Calu3 (cell line): ENCODE results near the gene FGGY. TPM values are rescaled to one million over a fixed set of nuclear protein-coding genes. Genes with fewer than 3 reads are reported as not detected.

ENCODE experiments used
- BruUV-seq: library from RNA; stranded (reverse); fragments of 400-500 nt; replicated peaks from 2 replicates; lab custom pipeline; 2021; lab: Mats Ljungman, UMichigan
- CTCF ChIA-PET: fragments of 300-600 bp; sonication (Branson Sonifier 250); formaldehyde crosslinking; loops from one replicate; lab custom pipeline; 2022; ENCODE audit warnings: antibody characterized with exemption; lab: Charles Lee
- DNase-seq: peaks from one replicate; pipeline ENCODE4 v3.0.0; 2022
- H3K27ac Mint-ChIP-seq: one replicate; pipeline ENCODE4 v1.8.0; 2022; ENCODE audit warnings: mixed read lengths; ENCODE audit not compliant: unreplicated experiment
- H3K27me3 Mint-ChIP-seq: one replicate; pipeline ENCODE4 v1.8.0; 2022; ENCODE audit warnings: mixed read lengths; ENCODE audit not compliant: unreplicated experiment
- H3K36me3 Mint-ChIP-seq: one replicate; pipeline ENCODE4 v1.8.0; 2022; ENCODE audit warnings: mild to moderate bottlenecking, moderate library complexity, mixed read lengths; ENCODE audit not compliant: insufficient read depth, unreplicated experiment
- H3K4me1 Mint-ChIP-seq: one replicate; pipeline ENCODE4 v1.8.0; 2022; ENCODE audit warnings: mild to moderate bottlenecking, low read depth, mixed read lengths; ENCODE audit not compliant: unreplicated experiment
- H3K4me3 Mint-ChIP-seq: one replicate; pipeline ENCODE4 v1.8.0; 2022; ENCODE audit warnings: mild to moderate bottlenecking, low read depth, moderate library complexity, mixed read lengths; ENCODE audit not compliant: unreplicated experiment
- H3K9me3 Mint-ChIP-seq: one replicate; pipeline ENCODE4 v1.8.0; 2022; ENCODE audit warnings: low read depth, mixed read lengths; ENCODE audit not compliant: unreplicated experiment
- CTCF ChIP-seq: fragments of 200-600 bp; IDR thresholded peaks from one replicate; pipeline ENCODE4 v1.8.0; 2022; ENCODE audit warnings: antibody characterized with exemption; ENCODE audit not compliant: unreplicated experiment
- intact Hi-C: fragments of 100-400 bp; cut with micrococcal nuclease; formaldehyde crosslinking; loops from one replicate; pipeline ENCODE4 v1.10.0; 2022; ENCODE audit not compliant: unreplicated experiment
- microRNA-seq: library from miRNA; unstranded; fragments of <30 nt; microRNA quantifications from one replicate; pipeline ENCODE4 v1.2.0, GENCODE V29; 2022
- total RNA-seq: library from RNA; stranded (reverse); gene quantifications from 2 replicates; pipeline ENCODE4 v1.2.3, GENCODE V29; 2022

FGGY gene
- total RNA-seq, 1 experiment from 2014 or later = 11.1 TPM

GRCh38 chr1:59798600-59798999 lies 501.7 kb downstream of the FGGY start:
- H3K4me3 Mint-ChIP-seq = no peak overlapping the region
- no peaks in the 10 kb centered on the region for H3K36me3 Mint-ChIP-seq
- intact Hi-C loops = no loop called here
- no TSS peak for BruUV-seq
- CTCF ChIA-PET = no interaction called here
- no peak for DNase-seq
- H3K27ac Mint-ChIP-seq = no peak overlapping the region
- H3K27me3 Mint-ChIP-seq = no peaks in the 10 kb centered on the region
- no peaks in the 10 kb centered on the region for H3K9me3 Mint-ChIP-seq
- no peak for TF ChIP-seq CTCF
- H3K4me1 Mint-ChIP-seq = no peaks in the 10 kb centered on the region

GRCh38 chr1:59803458-59804038 lies 506.7 kb downstream of the FGGY start:
- CTCF ChIA-PET = no interaction called here
- no peak for TF ChIP-seq CTCF
- Mint-ChIP-seq H3K9me3 (no peaks in the 10 kb centered on the region), H3K27ac (no peak overlapping the region), H3K36me3 (no peaks in the 10 kb centered on the region), H3K27me3 (no peaks in the 10 kb centered on the region), H3K4me1 (peaks cover 25% of the 10 kb centered on the region), H3K4me3 (no peak overlapping the region)
- BruUV-seq = no TSS peak
- intact Hi-C loops = no loop called here
- no peak for DNase-seq

GRCh38 chr1:59804301-59804700 lies 507.4 kb downstream of the FGGY start:
- no peak for TF ChIP-seq CTCF
- no peaks in the 10 kb centered on the region for H3K27me3 Mint-ChIP-seq
- no peaks in the 10 kb centered on the region for H3K36me3 Mint-ChIP-seq
- no peak for DNase-seq
- BruUV-seq = no TSS peak
- H3K4me3 Mint-ChIP-seq = no peak overlapping the region
- H3K4me1 Mint-ChIP-seq = peaks cover 33% of the 10 kb centered on the region
- intact Hi-C loops = no loop called here
- H3K27ac Mint-ChIP-seq = no peak overlapping the region
- CTCF ChIA-PET = no interaction called here
- no peaks in the 10 kb centered on the region for H3K9me3 Mint-ChIP-seq

- no TSS peak for BruUV-seq
- no peak overlapping the region for H3K4me3 Mint-ChIP-seq
- H3K36me3 Mint-ChIP-seq = no peaks in the 10 kb centered on the region
- intact Hi-C loops = no loop called here
- CTCF ChIA-PET = interaction anchor here (0.6 to 0.7 kb wide), 2 partner anchors 9 to 129 kb away, joined by 3 read pairs; partner anchors contain the start of gene HOOK1
- H3K27me3 Mint-ChIP-seq = no peaks in the 10 kb centered on the region
- no peak for TF ChIP-seq CTCF
- no peaks in the 10 kb centered on the region for H3K9me3 Mint-ChIP-seq
- no peak for DNase-seq
- no peak overlapping the region for H3K27ac Mint-ChIP-seq
- peaks cover 33% of the 10 kb centered on the region for H3K4me1 Mint-ChIP-seq
Observed at GRCh38 chr1:59805554-59805953, 508.7 kb downstream of the FGGY start.

Small RNAs within 50 kb of the gene (microRNA-seq; reads per million reads assigned to microRNA genes)
- gene MIR4711 = not detected
